Loucy (cell line): ENCODE data around the gene MAP2.

Experiments
- H2AFZ ChIP-seq: fragments of 200-600 bp; sonication (generic); 2 replicates; pipeline ENCODE4 v1.6.0; 2016; ENCODE audit warnings: antibody characterized with exemption, mild to moderate bottlenecking, low read length, moderate library complexity
- H3F3A ChIP-seq: fragments of 200-600 bp; 2 replicates; pipeline ENCODE4 v1.6.0; 2016; ENCODE audit warnings: antibody characterized with exemption, low read depth, mild to moderate bottlenecking
- H3K27me3 ChIP-seq: fragments of 200-600 bp; sonication (generic); 2 replicates; pipeline ENCODE4 v1.6.1; 2014; ENCODE audit warnings: low read length, mild to moderate bottlenecking; ENCODE audit not compliant: insufficient read depth, poor library complexity, severe bottlenecking
- H3K36me3 ChIP-seq: fragments of 200-600 bp; sonication (generic); 2 replicates; pipeline ENCODE4 v1.6.1; 2016; ENCODE audit warnings: low read length; ENCODE audit not compliant: insufficient read depth
- H3K4me1 ChIP-seq: fragments of 200-600 bp; sonication (generic); 2 replicates; pipeline ENCODE4 v1.5.1; 2014; ENCODE audit warnings: low read length, mild to moderate bottlenecking; ENCODE audit not compliant: insufficient read depth, poor library complexity, severe bottlenecking
- H3K4me2 ChIP-seq: fragments of 200-600 bp; sonication (generic); 2 replicates; pipeline ENCODE4 v1.6.0; 2014; ENCODE audit warnings: antibody characterized with exemption, low read length, low read depth, mild to moderate bottlenecking; ENCODE audit not compliant: poor library complexity, severe bottlenecking
- H3K4me3 ChIP-seq: fragments of 200-600 bp; sonication (generic); 2 replicates; pipeline ENCODE4 v1.5.1; 2014; ENCODE audit warnings: low read length, mild to moderate bottlenecking, mixed read lengths; ENCODE audit not compliant: poor library complexity, severe bottlenecking
- H3K79me2 ChIP-seq: fragments of 200-600 bp; sonication (generic); 2 replicates; pipeline ENCODE4 v1.6.1; 2014; ENCODE audit warnings: low read length; ENCODE audit not compliant: insufficient read depth
- H3K9ac ChIP-seq: fragments of 200-600 bp; sonication (generic); 2 replicates; pipeline ENCODE4 v1.6.0; 2014; ENCODE audit warnings: mild to moderate bottlenecking, low read depth, low read length, moderate library complexity; ENCODE audit not compliant: poor library complexity, severe bottlenecking
- H3K9me2 ChIP-seq: fragments of 200-600 bp; sonication (generic); replicated peaks from 2 replicates; pipeline ENCODE4 v1.6.1; 2016; ENCODE audit warnings: low read depth, low read length, mixed read lengths
- H3K9me3 ChIP-seq: fragments of 200-600 bp; sonication (generic); 2 replicates; pipeline ENCODE4 v1.6.1; 2014; ENCODE audit warnings: mild to moderate bottlenecking, antibody characterized with exemption, low read length, low read depth; ENCODE audit not compliant: insufficient read depth
- H4K20me1 ChIP-seq: fragments of 200-600 bp; sonication (generic); 2 replicates; pipeline ENCODE4 v1.6.0; 2014; ENCODE audit warnings: antibody characterized with exemption, low read length, mild to moderate bottlenecking; ENCODE audit not compliant: insufficient read depth, poor library complexity, severe bottlenecking
- EZH2phosphoT487 ChIP-seq: fragments of 200-600 bp; IDR thresholded peaks from 2 replicates; pipeline ENCODE4 v1.6.1; 2018; ENCODE audit warnings: antibody characterized with exemption, mild to moderate bottlenecking, moderate library complexity, borderline replicate concordance
- TF ChIP-seq, protein P1 (sequence below): fragments of 200-600 bp; sonication (generic); conservative IDR thresholded peaks from 2 replicates; pipeline ENCODE4 v1.5.1; 2014; ENCODE audit warnings: mild to moderate bottlenecking, antibody characterized with exemption, low read length

The MAP2 gene, protein sequence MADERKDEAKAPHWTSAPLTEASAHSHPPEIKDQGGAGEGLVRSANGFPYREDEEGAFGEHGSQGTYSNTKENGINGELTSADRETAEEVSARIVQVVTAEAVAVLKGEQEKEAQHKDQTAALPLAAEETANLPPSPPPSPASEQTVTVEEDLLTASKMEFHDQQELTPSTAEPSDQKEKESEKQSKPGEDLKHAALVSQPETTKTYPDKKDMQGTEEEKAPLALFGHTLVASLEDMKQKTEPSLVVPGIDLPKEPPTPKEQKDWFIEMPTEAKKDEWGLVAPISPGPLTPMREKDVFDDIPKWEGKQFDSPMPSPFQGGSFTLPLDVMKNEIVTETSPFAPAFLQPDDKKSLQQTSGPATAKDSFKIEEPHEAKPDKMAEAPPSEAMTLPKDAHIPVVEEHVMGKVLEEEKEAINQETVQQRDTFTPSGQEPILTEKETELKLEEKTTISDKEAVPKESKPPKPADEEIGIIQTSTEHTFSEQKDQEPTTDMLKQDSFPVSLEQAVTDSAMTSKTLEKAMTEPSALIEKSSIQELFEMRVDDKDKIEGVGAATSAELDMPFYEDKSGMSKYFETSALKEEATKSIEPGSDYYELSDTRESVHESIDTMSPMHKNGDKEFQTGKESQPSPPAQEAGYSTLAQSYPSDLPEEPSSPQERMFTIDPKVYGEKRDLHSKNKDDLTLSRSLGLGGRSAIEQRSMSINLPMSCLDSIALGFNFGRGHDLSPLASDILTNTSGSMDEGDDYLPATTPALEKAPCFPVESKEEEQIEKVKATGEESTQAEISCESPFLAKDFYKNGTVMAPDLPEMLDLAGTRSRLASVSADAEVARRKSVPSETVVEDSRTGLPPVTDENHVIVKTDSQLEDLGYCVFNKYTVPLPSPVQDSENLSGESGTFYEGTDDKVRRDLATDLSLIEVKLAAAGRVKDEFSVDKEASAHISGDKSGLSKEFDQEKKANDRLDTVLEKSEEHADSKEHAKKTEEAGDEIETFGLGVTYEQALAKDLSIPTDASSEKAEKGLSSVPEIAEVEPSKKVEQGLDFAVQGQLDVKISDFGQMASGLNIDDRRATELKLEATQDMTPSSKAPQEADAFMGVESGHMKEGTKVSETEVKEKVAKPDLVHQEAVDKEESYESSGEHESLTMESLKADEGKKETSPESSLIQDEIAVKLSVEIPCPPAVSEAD (N-terminal part only)

GRCh38 chr2:209423562-209424198 is at the start of gene MAP2:
Gene MAP2 (plus strand): TSS chr2:209424047. CDS start chr2:209653171, 229,124 bp downstream.
- no peak within 1 kb of the TSS for H2AFZ ChIP-seq
- H3K9ac ChIP-seq: no peak within 1 kb of the TSS
- no peak for TF ChIP-seq EZH2phosphoT487
- TF ChIP-seq, protein P1, sequence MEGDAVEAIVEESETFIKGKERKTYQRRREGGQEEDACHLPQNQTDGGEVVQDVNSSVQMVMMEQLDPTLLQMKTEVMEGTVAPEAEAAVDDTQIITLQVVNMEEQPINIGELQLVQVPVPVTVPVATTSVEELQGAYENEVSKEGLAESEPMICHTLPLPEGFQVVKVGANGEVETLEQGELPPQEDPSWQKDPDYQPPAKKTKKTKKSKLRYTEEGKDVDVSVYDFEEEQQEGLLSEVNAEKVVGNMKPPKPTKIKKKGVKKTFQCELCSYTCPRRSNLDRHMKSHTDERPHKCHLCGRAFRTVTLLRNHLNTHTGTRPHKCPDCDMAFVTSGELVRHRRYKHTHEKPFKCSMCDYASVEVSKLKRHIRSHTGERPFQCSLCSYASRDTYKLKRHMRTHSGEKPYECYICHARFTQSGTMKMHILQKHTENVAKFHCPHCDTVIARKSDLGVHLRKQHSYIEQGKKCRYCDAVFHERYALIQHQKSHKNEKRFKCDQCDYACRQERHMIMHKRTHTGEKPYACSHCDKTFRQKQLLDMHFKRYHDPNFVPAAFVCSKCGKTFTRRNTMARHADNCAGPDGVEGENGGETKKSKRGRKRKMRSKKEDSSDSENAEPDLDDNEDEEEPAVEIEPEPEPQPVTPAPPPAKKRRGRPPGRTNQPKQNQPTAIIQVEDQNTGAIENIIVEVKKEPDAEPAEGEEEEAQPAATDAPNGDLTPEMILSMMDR: no peak

DNA sequence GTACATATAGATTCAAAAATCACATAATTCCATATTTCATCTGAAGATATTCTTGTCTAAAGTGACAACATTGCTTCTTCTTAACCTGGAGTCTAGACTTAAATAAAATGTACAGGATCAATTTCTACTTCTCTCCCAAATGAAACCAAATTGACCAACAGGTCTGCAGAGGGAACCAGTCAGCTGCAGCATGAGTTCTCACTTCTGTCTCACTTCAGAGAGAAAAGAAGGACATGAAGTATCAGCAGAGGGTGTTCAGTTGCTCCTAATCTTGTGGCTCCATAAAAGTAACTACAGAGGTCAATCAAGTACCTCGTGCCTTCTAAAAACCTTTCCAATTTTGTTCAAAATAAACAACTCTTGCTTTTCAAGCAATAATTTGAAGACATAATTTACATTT is 47.2 kb upstream of the MAP2 start:
- no peaks in the 10 kb centered on the region for H3K9me3 ChIP-seq
- H4K20me1 ChIP-seq: no peaks in the 10 kb centered on the region
- no peak overlapping the region for H3K4me3 ChIP-seq
- H3F3A ChIP-seq: no peaks in the 10 kb centered on the region
- no peak overlapping the region for H3K4me2 ChIP-seq
- H3K36me3 ChIP-seq: no peaks in the 10 kb centered on the region
- no peaks in the 10 kb centered on the region for H3K9me2 ChIP-seq
- H2AFZ ChIP-seq: no peak overlapping the region
- no peak overlapping the region for H3K9ac ChIP-seq
- no peaks in the 10 kb centered on the region for H3K4me1 ChIP-seq
- no peaks in the 10 kb centered on the region for H3K79me2 ChIP-seq
- H3K27me3 ChIP-seq: no peaks in the 10 kb centered on the region
- TF ChIP-seq, protein P1: no peak
- no peak for TF ChIP-seq EZH2phosphoT487

More at GRCh38 chr2:209423562-209424198, at the start of gene MAP2:
- no peaks in the 10 kb centered on the region for H3K27me3 ChIP-seq
- H3K9me2 ChIP-seq: no peaks in the 10 kb centered on the region
- no peaks in the 10 kb centered on the region for H3K79me2 ChIP-seq
- H3K9me3 ChIP-seq: no peaks in the 10 kb centered on the region
- H4K20me1 ChIP-seq: no peaks in the 10 kb centered on the region
- H3F3A ChIP-seq: no peaks in the 10 kb centered on the region
- no peak within 1 kb of the TSS for H3K4me2 ChIP-seq
- H3K36me3 ChIP-seq: no peaks in the 10 kb centered on the region
- no peaks in the 10 kb centered on the region for H3K4me1 ChIP-seq
- H3K4me3 ChIP-seq: no peak within 1 kb of the TSS

- H3K4me1 ChIP-seq: no peaks in the 10 kb centered on the region
- H3K27me3 ChIP-seq: no peaks in the 10 kb centered on the region
- no peaks in the 10 kb centered on the region for H3K36me3 ChIP-seq
- H3K4me2 ChIP-seq: no peak overlapping the region
- no peaks in the 10 kb centered on the region for H3K9me3 ChIP-seq
- H2AFZ ChIP-seq: no peak overlapping the region
- no peak for TF ChIP-seq EZH2phosphoT487
- TF ChIP-seq, protein P1: no peak
- no peaks in the 10 kb centered on the region for H3K79me2 ChIP-seq
- H4K20me1 ChIP-seq: no peaks in the 10 kb centered on the region
- H3F3A ChIP-seq: no peaks in the 10 kb centered on the region
- no peaks in the 10 kb centered on the region for H3K9me2 ChIP-seq
- no peak overlapping the region for H3K4me3 ChIP-seq
- no peak overlapping the region for H3K9ac ChIP-seq
These were observed 43.6 kb upstream of the MAP2 start for GRCh38 chr2:209380293-209380692.
